ENCODE data around the gene TGFBRAP1. TPM values are rescaled to one million over a fixed set of nuclear protein-coding genes. Genes with fewer than 3 reads are reported as not detected.

TGFBRAP1 gene
- total RNA-seq, 1 donor: 17.7 TPM

GRCh38 chr2:105283532-105283931 lies 46.0 kb downstream of the TGFBRAP1 start:
- TF ChIP-seq CTCF (IDR thresholded peaks at IDR 0.05; ENCODE audit: insufficient read depth, low read length): no peak
- no peak for DNase-seq (ENCODE audit: low read depth)
- H3K4me3 ChIP-seq (ENCODE audit: low read depth, low read length): no peak overlapping the region

GRCh38 chr2:105280281-105280680 lies 49.3 kb downstream of the TGFBRAP1 start:
- DNase-seq (ENCODE audit: low read depth): no peak
- no peak for TF ChIP-seq CTCF (IDR thresholded peaks at IDR 0.05; ENCODE audit: insufficient read depth, low read length)
- no peak overlapping the region for H3K4me3 ChIP-seq (ENCODE audit: low read depth, low read length)

- TF ChIP-seq CTCF (IDR thresholded peaks at IDR 0.05; ENCODE audit: insufficient read depth, low read length): no peak
- H3K4me3 ChIP-seq (ENCODE audit: low read depth, low read length): no peak overlapping the region
- no peak for DNase-seq (ENCODE audit: low read depth)
These were observed 50.4 kb downstream of the TGFBRAP1 start for GRCh38 chr2:105279126-105279525.

DNA sequence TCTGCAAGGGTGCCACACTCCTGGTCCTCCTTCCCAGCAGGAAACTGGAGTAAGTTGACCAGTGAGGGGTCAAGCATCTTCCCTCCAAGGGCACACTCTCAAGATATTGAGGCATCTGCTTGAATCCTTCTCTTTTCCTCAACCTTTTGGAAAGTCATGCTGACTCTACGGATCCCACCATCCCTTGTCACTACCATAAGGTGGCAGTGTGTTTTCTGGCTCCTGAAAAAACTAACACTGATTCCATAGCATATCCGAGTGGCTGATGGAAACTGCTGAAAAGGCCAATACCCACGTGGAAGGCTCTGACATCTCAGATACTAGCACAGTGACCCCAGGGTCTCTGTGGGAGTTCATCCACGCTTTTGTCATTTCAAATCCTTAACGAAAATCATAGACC lies 50.9 kb downstream of the TGFBRAP1 start:
- no peak for TF ChIP-seq CTCF (IDR thresholded peaks at IDR 0.05; ENCODE audit: insufficient read depth, low read length)
- no peak for DNase-seq (ENCODE audit: low read depth)
- no peak overlapping the region for H3K4me3 ChIP-seq (ENCODE audit: low read depth, low read length)

GRCh38 chr2:105274046-105274445 lies 55.5 kb downstream of the TGFBRAP1 start:
- TF ChIP-seq CTCF (IDR thresholded peaks at IDR 0.05; ENCODE audit: insufficient read depth, low read length): no peak
- H3K4me3 ChIP-seq (ENCODE audit: low read depth, low read length): no peak overlapping the region
- peak; percentile 59 for DNase-seq (ENCODE audit: low read depth)

- no peak overlapping the region for H3K4me3 ChIP-seq (ENCODE audit: low read depth, low read length)
- TF ChIP-seq CTCF (IDR thresholded peaks at IDR 0.05; ENCODE audit: insufficient read depth, low read length): no peak
- no peak for DNase-seq (ENCODE audit: low read depth)
These were observed 57.4 kb downstream of the TGFBRAP1 start for GRCh38 chr2:105272176-105272575.

GRCh38 chr2:105271393-105272045 lies 58.0 kb downstream of the TGFBRAP1 start:
- DNase-seq (ENCODE audit: low read depth): no peak
- H3K4me3 ChIP-seq (ENCODE audit: low read depth, low read length): no peak overlapping the region
- no peak for TF ChIP-seq CTCF (IDR thresholded peaks at IDR 0.05; ENCODE audit: insufficient read depth, low read length)

Measured in fibroblast of the aortic adventitia (primary cell).